ENCODE measurements around the gene POLL.

GRCh38 chr10:101623528-101623927 is 35.5 kb upstream of the POLL start:
- TF ChIP-seq CTCF (IDR thresholded peaks at IDR 0.05) = no peak
- TF ChIP-seq EP300 (IDR thresholded peaks at IDR 0.05) = no peak
- TF ChIP-seq POLR2AphosphoS5 (IDR thresholded peaks at IDR 0.05) = no peak
